ENCODE results near the gene PTTG1.

PTTG1 gene

GRCh38 chr5:160387445-160387844, 34.2 kb upstream of the PTTG1 start:
- Histone ChIP-seq H3K9me3 (ENCODE audit: control insufficient read depth, low read length) (peaks cover 2% of the 10 kb centered on the region), H3K27ac (ENCODE audit: insufficient read depth, low read depth, low read length, poor library complexity, severe bottlenecking) (no peak overlapping the region), H3K4me3 (ENCODE audit: insufficient read depth, low read depth, low read length) (no peak overlapping the region), H3K36me3 (ENCODE audit: control insufficient read depth, insufficient read depth, low read length) (no peaks in the 10 kb centered on the region), H3K27me3 (ENCODE audit: control insufficient read depth, insufficient read depth, low read length, poor library complexity, severe bottlenecking) (no peaks in the 10 kb centered on the region), H3K4me1 (ENCODE audit: control insufficient read depth, insufficient read depth, low read length) (no peaks in the 10 kb centered on the region)
- WGBS, 2 experiments, result 100% methylated on average over 1 of the region's 1 CpG

- Histone ChIP-seq H3K4me1 (ENCODE audit: control insufficient read depth, insufficient read depth, low read length) (no peaks in the 10 kb centered on the region), H3K27ac (ENCODE audit: insufficient read depth, low read depth, low read length, poor library complexity, severe bottlenecking) (no peak overlapping the region)
- 76 to 88% methylated on average over 8 of the region's 8 CpGs for WGBS, 2 experiments
Observed at GRCh38 chr5:160390787-160391696, 30.6 kb upstream of the PTTG1 start.

GRCh38 chr5:160395111-160395510, 26.5 kb upstream of the PTTG1 start:
- no peak overlapping the region for H3K4me3 ChIP-seq (ENCODE audit: insufficient read depth, low read depth, low read length)
- H3K4me1 ChIP-seq (ENCODE audit: control insufficient read depth, insufficient read depth, low read length), result peaks cover 8% of the 10 kb centered on the region
- 96% methylated on average over 7 of the region's 7 CpGs for WGBS, 2 experiments
- H3K36me3 ChIP-seq (ENCODE audit: control insufficient read depth, insufficient read depth, low read length), result no peaks in the 10 kb centered on the region
- no peaks in the 10 kb centered on the region for H3K9me3 ChIP-seq (ENCODE audit: control insufficient read depth, low read length)
- no peak overlapping the region for H3K27ac ChIP-seq (ENCODE audit: insufficient read depth, low read depth, low read length, poor library complexity, severe bottlenecking)
- H3K27me3 ChIP-seq (ENCODE audit: control insufficient read depth, insufficient read depth, low read length, poor library complexity, severe bottlenecking), result no peaks in the 10 kb centered on the region

More at GRCh38 chr5:160390787-160391696, 30.6 kb upstream of the PTTG1 start:
- Histone ChIP-seq H3K36me3 (ENCODE audit: control insufficient read depth, insufficient read depth, low read length) (no peaks in the 10 kb centered on the region), H3K4me3 (ENCODE audit: insufficient read depth, low read depth, low read length) (no peak overlapping the region), H3K9me3 (ENCODE audit: control insufficient read depth, low read length) (peaks cover 2% of the 10 kb centered on the region), H3K27me3 (ENCODE audit: control insufficient read depth, insufficient read depth, low read length, poor library complexity, severe bottlenecking) (no peaks in the 10 kb centered on the region)

- Histone ChIP-seq H3K27me3 (ENCODE audit: control insufficient read depth, insufficient read depth, low read length, poor library complexity, severe bottlenecking) (no peaks in the 10 kb centered on the region), H3K4me1 (ENCODE audit: control insufficient read depth, insufficient read depth, low read length) (peaks cover 8% of the 10 kb centered on the region), H3K36me3 (ENCODE audit: control insufficient read depth, insufficient read depth, low read length) (peaks cover 4% of the 10 kb centered on the region), H3K4me3 (ENCODE audit: insufficient read depth, low read depth, low read length) (no peak overlapping the region), H3K27ac (ENCODE audit: insufficient read depth, low read depth, low read length, poor library complexity, severe bottlenecking) (no peak overlapping the region), H3K9me3 (ENCODE audit: control insufficient read depth, low read length) (no peaks in the 10 kb centered on the region)
- WGBS, 2 experiments, result no CpG with 5 or more reads among the region's 1 CpG
Observed at GRCh38 chr5:160397492-160397891, 24.2 kb upstream of the PTTG1 start.

GRCh38 chr5:160398806-160399205, 22.8 kb upstream of the PTTG1 start:
- Histone ChIP-seq H3K4me1 (ENCODE audit: control insufficient read depth, insufficient read depth, low read length) (peaks cover 8% of the 10 kb centered on the region), H3K36me3 (ENCODE audit: control insufficient read depth, insufficient read depth, low read length) (peaks cover 13% of the 10 kb centered on the region), H3K27me3 (ENCODE audit: control insufficient read depth, insufficient read depth, low read length, poor library complexity, severe bottlenecking) (no peaks in the 10 kb centered on the region), H3K4me3 (ENCODE audit: insufficient read depth, low read depth, low read length) (peak overlapping the region; percentile 88), H3K9me3 (ENCODE audit: control insufficient read depth, low read length) (no peaks in the 10 kb centered on the region), H3K27ac (ENCODE audit: insufficient read depth, low read depth, low read length, poor library complexity, severe bottlenecking) (no peak overlapping the region)
- WGBS, 2 experiments, result 83 to 95% methylated on average over 1 to 3 of the region's 4 CpGs

GRCh38 chr5:160399402-160400353, 22.0 kb upstream of the PTTG1 start, which contains the start of gene FAM200C:
Gene FAM200C, minus strand, starts transcription at chr5:160400054. Its CDS starts 4,564 bp downstream, at chr5:160395490.
- Histone ChIP-seq H3K9me3 (ENCODE audit: control insufficient read depth, low read length) (no peaks in the 10 kb centered on the region), H3K4me3 (ENCODE audit: insufficient read depth, low read depth, low read length) (peak within 1 kb of the TSS; percentile 88), H3K27ac (ENCODE audit: insufficient read depth, low read depth, low read length, poor library complexity, severe bottlenecking) (peak within 1 kb of the TSS; percentile 77), H3K4me1 (ENCODE audit: control insufficient read depth, insufficient read depth, low read length) (peaks cover 8% of the 10 kb centered on the region), H3K27me3 (ENCODE audit: control insufficient read depth, insufficient read depth, low read length, poor library complexity, severe bottlenecking) (no peaks in the 10 kb centered on the region), H3K36me3 (ENCODE audit: control insufficient read depth, insufficient read depth, low read length) (peaks cover 22% of the 10 kb centered on the region)
- WGBS, 2 experiments, result 6% methylated on average over 41 of the region's 41 CpGs

GRCh38 chr5:160418561-160419457, 2.8 kb upstream of the PTTG1 start, which contains the start of gene SLU7:
Gene SLU7, minus strand, starts transcription at chr5:160419081. Its CDS starts 3,787 bp downstream, at chr5:160415294.
- no peaks in the 10 kb centered on the region for H3K9me3 ChIP-seq (ENCODE audit: control insufficient read depth, low read length)
- peak within 1 kb of the TSS; percentile 45 for H3K27ac ChIP-seq (ENCODE audit: insufficient read depth, low read depth, low read length, poor library complexity, severe bottlenecking)
- WGBS, 2 experiments, result 1% methylated on average over 48 of the region's 48 CpGs
- H3K27me3 ChIP-seq (ENCODE audit: control insufficient read depth, insufficient read depth, low read length, poor library complexity, severe bottlenecking), result no peaks in the 10 kb centered on the region
- H3K36me3 ChIP-seq (ENCODE audit: control insufficient read depth, insufficient read depth, low read length), result no peaks in the 10 kb centered on the region
- peaks cover 13% of the 10 kb centered on the region for H3K4me1 ChIP-seq (ENCODE audit: control insufficient read depth, insufficient read depth, low read length)
- peak within 1 kb of the TSS; percentile 93 for H3K4me3 ChIP-seq (ENCODE audit: insufficient read depth, low read depth, low read length)

GRCh38 chr5:160419458-160420330, 2.0 kb upstream of the PTTG1 start:
- H3K4me3 ChIP-seq (ENCODE audit: insufficient read depth, low read depth, low read length), result peak overlapping the region; percentile 93
- WGBS, 2 experiments, result 60 to 67% methylated on average over 7 to 8 of the region's 11 CpGs

GRCh38 chr5:160420331-160420610, 1.4 kb upstream of the PTTG1 start:
- Histone ChIP-seq H3K27me3 (ENCODE audit: control insufficient read depth, insufficient read depth, low read length, poor library complexity, severe bottlenecking) (no peaks in the 10 kb centered on the region), H3K36me3 (ENCODE audit: control insufficient read depth, insufficient read depth, low read length) (peaks cover 5% of the 10 kb centered on the region), H3K9me3 (ENCODE audit: control insufficient read depth, low read length) (no peaks in the 10 kb centered on the region), H3K27ac (ENCODE audit: insufficient read depth, low read depth, low read length, poor library complexity, severe bottlenecking) (no peak overlapping the region), H3K4me1 (ENCODE audit: control insufficient read depth, insufficient read depth, low read length) (peaks cover 13% of the 10 kb centered on the region), H3K4me3 (ENCODE audit: insufficient read depth, low read depth, low read length) (no peak overlapping the region)

More at GRCh38 chr5:160419458-160420330, 2.0 kb upstream of the PTTG1 start:
- H3K27ac ChIP-seq (ENCODE audit: insufficient read depth, low read depth, low read length, poor library complexity, severe bottlenecking), result peak overlapping the region; percentile 18
- H3K27me3 ChIP-seq (ENCODE audit: control insufficient read depth, insufficient read depth, low read length, poor library complexity, severe bottlenecking), result no peaks in the 10 kb centered on the region
- peaks cover 5% of the 10 kb centered on the region for H3K36me3 ChIP-seq (ENCODE audit: control insufficient read depth, insufficient read depth, low read length)
- H3K9me3 ChIP-seq (ENCODE audit: control insufficient read depth, low read length), result no peaks in the 10 kb centered on the region
- H3K4me1 ChIP-seq (ENCODE audit: control insufficient read depth, insufficient read depth, low read length), result peaks cover 13% of the 10 kb centered on the region
